ENCODE results near the gene NUMA1. TPM values are rescaled to one million over a fixed set of nuclear protein-coding genes. Genes with fewer than 3 reads are reported as not detected.

The NUMA1 gene
- total and polyA plus RNA-seq, 2 experiments from 2014 or later, result 119 to 417 TPM

DNA sequence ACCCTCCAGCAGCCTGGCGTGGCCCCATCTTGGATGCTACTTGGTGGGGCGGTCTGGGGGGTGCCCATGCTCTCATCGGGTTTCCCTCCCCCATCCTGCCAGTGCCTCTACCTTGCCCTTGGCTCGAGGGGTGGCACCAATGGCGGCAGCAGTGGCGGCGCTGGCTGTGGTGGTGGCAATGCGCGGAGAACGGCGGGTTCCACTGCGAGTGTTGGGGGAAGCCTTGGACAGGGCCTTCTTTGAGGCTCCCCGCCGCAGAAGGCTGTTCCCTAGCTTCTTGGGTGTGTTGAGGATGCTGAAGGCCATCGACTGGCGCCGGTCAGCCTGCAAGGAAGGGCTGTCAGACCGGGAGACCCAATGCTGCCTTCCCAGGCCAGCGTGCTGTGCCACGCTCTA, 76.6 kb downstream of the NUMA1 start:
- TF ChIP-seq, protein P1, sequence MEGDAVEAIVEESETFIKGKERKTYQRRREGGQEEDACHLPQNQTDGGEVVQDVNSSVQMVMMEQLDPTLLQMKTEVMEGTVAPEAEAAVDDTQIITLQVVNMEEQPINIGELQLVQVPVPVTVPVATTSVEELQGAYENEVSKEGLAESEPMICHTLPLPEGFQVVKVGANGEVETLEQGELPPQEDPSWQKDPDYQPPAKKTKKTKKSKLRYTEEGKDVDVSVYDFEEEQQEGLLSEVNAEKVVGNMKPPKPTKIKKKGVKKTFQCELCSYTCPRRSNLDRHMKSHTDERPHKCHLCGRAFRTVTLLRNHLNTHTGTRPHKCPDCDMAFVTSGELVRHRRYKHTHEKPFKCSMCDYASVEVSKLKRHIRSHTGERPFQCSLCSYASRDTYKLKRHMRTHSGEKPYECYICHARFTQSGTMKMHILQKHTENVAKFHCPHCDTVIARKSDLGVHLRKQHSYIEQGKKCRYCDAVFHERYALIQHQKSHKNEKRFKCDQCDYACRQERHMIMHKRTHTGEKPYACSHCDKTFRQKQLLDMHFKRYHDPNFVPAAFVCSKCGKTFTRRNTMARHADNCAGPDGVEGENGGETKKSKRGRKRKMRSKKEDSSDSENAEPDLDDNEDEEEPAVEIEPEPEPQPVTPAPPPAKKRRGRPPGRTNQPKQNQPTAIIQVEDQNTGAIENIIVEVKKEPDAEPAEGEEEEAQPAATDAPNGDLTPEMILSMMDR (IDR thresholded peaks at IDR 0.05; ENCODE audit: low read depth, low read length), result no peak
- DNase-seq (ENCODE audit: low read depth in 1 of 2, low spot score in 1 of 2), result no peak

DNA sequence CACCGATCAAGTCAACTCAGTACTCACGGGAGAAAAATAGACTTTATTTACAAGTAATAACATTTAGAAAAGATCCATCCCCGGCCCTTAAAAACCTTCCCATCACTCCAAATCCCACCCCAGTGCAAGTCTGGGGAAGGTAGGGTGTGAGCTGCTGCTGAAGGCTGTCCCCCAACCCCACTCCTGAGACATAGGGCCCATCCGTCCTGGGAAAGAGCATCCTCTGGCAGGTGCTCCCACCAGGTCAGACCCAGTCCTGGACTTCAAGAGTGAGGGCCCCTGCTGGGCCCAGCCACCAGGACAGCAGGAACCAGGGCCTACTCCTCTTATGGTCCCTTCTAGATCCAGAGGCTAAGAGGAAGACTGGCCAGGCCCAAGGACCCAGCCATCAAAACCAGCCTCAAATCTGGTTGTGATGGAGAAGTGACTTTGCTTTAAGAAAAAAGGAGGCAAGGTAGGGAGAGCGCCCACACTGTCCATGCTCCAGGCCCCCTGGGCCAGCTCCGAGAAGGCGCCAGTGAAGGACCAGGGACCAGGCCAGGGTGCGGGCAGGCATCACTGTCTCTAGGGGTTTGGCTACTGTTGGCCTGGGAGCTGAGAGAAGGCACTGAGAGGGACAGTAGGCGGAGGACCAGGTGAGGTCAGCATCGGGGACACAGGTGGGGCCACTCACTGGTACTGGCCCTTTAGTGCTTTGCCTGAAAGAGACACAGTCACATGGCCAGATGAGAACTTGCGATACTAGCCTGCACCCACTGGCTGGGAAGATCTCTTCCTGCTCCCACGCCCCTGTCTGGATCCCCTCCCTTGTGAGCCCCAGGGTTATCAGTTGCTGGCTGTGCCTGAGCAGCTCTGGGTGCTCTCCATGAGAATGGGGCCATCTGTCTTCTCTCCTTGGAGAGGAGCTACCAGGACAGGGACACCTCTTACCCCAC, 77.2 kb downstream of the NUMA1 start:
- Histone ChIP-seq H3K27me3 (no peaks in the 10 kb centered on the region), H3K9me3 (ENCODE audit: low read depth) (no peaks in the 10 kb centered on the region), H3K27ac (peak overlapping the region; percentile 75), H3K4me1 (ENCODE audit: low read depth) (no peaks in the 10 kb centered on the region), H3K4me3 (no peak overlapping the region), H3K36me3 (peaks cover 53% of the 10 kb centered on the region)
- no peak for DNase-seq (ENCODE audit: low read depth in 1 of 2, low spot score in 1 of 2)
- TF ChIP-seq, protein P1 (IDR thresholded peaks at IDR 0.05; ENCODE audit: low read depth, low read length), result no peak

More for the DNA sequence above, 76.6 kb downstream of the NUMA1 start:
- Histone ChIP-seq H3K9me3 (ENCODE audit: low read depth) (no peaks in the 10 kb centered on the region), H3K4me1 (ENCODE audit: low read depth) (no peaks in the 10 kb centered on the region), H3K4me3 (no peak overlapping the region), H3K27me3 (no peaks in the 10 kb centered on the region), H3K36me3 (peaks cover 60% of the 10 kb centered on the region), H3K27ac (peak overlapping the region; percentile 75)

DNA sequence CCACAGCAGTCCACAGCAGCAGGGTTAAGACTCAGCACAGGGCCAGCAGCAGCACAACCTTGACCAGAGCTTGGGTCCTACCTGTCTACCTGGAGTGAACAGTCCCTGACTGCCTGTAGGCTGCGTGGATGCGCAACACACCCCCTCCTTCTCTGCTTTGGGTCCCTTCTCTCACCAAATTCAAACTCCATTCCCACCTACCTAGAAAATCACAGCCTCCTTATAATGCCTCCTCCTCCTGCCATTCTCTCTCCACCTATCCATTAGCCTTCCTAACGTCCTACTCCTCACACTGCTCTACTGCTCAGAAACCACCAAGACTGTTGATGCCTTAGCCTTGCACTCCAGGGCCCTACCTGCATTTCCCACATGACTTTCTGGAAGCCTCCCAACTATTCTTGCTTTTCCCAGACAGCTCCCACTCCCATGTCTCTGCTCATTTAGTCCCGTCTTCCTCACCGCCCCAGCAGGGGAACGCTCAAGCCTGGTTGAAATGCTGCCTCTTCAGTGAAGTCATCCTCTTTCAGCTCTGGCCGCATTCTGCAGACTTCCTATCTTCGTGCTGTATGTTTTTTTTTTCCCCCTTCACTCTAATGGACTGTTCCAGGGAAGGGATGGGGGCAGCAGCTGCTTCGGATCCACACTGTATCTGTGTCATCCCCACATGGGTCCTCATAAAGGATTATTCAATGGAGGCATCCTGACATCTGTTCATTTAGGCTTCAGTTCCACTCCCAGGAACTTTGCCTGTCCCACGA, 78.3 kb downstream of the NUMA1 start:
- H3K4me3 ChIP-seq, result no peak overlapping the region
- H3K27me3 ChIP-seq, result no peaks in the 10 kb centered on the region
- peaks cover 42% of the 10 kb centered on the region for H3K36me3 ChIP-seq
- TF ChIP-seq, protein P1 (IDR thresholded peaks at IDR 0.05; ENCODE audit: low read depth, low read length), result no peak
- H3K27ac ChIP-seq, result peak overlapping the region; percentile 75
- H3K9me3 ChIP-seq (ENCODE audit: low read depth), result no peaks in the 10 kb centered on the region
- no peaks in the 10 kb centered on the region for H3K4me1 ChIP-seq (ENCODE audit: low read depth)
- no peak for DNase-seq (ENCODE audit: low read depth in 1 of 2, low spot score in 1 of 2)

DNA sequence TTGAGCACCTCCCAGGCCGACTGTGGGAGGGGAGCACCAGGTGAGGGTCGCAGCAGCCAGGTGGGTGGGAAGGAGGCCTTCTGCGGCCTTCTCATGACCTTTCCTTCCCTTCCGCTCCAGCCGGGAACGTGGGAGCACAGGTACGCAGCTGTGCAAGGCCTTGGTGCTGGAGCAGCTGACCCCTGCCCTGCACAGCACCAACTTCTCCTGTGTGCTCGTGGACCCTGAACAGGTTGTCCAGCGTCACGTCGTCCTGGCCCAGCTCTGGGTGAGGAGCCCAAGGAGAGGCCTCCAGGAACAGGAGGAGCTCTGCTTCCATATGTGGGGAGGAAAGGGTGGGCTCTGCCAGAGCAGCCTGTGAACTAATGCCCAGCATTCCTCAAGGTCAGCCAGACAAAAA, 79.1 kb downstream of the NUMA1 start:
- H3K9me3 ChIP-seq (ENCODE audit: low read depth), result no peaks in the 10 kb centered on the region
- H3K4me1 ChIP-seq (ENCODE audit: low read depth), result no peaks in the 10 kb centered on the region
- H3K36me3 ChIP-seq, result peaks cover 35% of the 10 kb centered on the region
- no peak overlapping the region for H3K4me3 ChIP-seq
- TF ChIP-seq, protein P1 (IDR thresholded peaks at IDR 0.05; ENCODE audit: low read depth, low read length), result no peak
- H3K27ac ChIP-seq, result peak overlapping the region; percentile 75
- no peak for DNase-seq (ENCODE audit: low read depth in 1 of 2, low spot score in 1 of 2)
- no peaks in the 10 kb centered on the region for H3K27me3 ChIP-seq

DNA sequence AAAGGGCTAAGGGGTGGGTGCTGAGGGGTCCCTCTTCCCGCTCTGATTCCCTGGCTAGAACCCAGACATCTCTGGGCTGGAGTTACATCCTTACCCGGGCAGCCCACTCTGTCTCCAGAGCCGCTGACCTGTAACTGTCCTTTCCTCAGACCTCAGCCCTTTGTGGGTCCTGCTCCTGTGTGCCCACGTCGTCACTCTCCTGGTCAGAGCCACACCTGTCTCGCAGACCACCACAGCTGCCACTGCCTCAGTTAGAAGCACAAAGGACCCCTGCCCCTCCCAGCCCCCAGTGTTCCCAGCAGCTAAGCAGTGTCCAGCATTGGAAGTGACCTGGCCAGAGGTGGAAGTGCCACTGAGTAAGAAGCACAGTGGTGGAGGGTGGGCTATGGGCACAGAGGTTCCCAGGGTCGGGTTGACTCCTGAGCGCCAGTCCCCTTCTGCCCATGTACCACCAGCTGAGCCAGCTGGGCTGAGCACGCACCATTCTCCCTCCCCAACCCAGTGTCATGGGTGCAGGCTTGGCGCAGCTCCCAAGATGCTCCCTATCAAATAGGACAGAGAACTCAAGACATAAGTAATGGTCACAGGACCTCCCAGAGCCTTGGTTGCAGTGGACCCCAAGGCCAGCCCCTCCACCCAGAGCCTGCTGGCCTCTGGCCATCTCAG, 80.0 kb downstream of the NUMA1 start:
- H3K27me3 ChIP-seq, result no peaks in the 10 kb centered on the region
- no peaks in the 10 kb centered on the region for H3K4me1 ChIP-seq (ENCODE audit: low read depth)
- H3K9me3 ChIP-seq (ENCODE audit: low read depth), result no peaks in the 10 kb centered on the region
- no peak overlapping the region for H3K4me3 ChIP-seq
- H3K27ac ChIP-seq, result peak overlapping the region; percentile 34
- TF ChIP-seq, protein P1 (IDR thresholded peaks at IDR 0.05; ENCODE audit: low read depth, low read length), result no peak
- DNase-seq (ENCODE audit: low read depth in 1 of 2, low spot score in 1 of 2), result no peak
- peaks cover 26% of the 10 kb centered on the region for H3K36me3 ChIP-seq
